ENCODE results near the gene CFHR4. TPM values are rescaled to one million over a fixed set of nuclear protein-coding genes. Genes with fewer than 3 reads are reported as not detected.

CFHR4 gene
- total RNA-seq, 2 experiments from 2014 or later: not detected

DNA sequence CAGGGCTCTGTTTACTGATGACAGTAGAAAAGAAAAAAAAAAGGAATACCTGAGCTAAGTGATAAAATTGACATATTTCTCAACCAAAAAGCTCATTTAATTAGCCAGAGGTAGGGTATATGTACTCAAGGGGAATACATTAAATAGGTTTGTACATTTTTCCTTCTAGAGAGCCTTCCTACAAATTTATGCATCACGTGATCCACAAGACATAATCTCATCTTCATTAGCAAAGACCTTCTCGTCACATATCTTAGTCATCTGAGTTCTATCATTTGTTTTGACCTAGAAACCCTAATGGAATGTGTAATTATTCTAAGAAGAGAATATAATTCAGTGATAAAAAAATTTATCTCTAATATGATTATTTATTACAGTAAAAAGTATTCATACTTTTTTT lies 30.7 kb upstream of the CFHR4 start:
- H3K4me3 ChIP-seq (ENCODE audit: low read depth, low read length, poor library complexity, severe bottlenecking): no peak overlapping the region
- ChIA-PET CTCF (ENCODE audit: unreplicated experiment) (no interaction called here), POLR2A (no interaction called here)
- DNase-seq (ENCODE audit: low spot score): no peak
- H3K4me1 ChIP-seq (ENCODE audit: insufficient read depth, low read length, poor library complexity, severe bottlenecking): no peaks in the 10 kb centered on the region
- no peaks in the 10 kb centered on the region for H3K9me2 ChIP-seq (ENCODE audit: insufficient read depth, low read length)
- no peaks in the 10 kb centered on the region for H3K36me3 ChIP-seq (ENCODE audit: insufficient read depth, low read length)
- no peaks in the 10 kb centered on the region for H3K9me3 ChIP-seq (ENCODE audit: low read length)
- intact Hi-C loops (cut with micrococcal nuclease; ENCODE audit: unreplicated experiment): no loop called here
- H2AFZ ChIP-seq (ENCODE audit: low read length): no peak overlapping the region
- H3K79me2 ChIP-seq (ENCODE audit: insufficient read depth, low read depth, low read length): no peaks in the 10 kb centered on the region
- H3K4me2 ChIP-seq (ENCODE audit: low read length): no peak overlapping the region
- TF ChIP-seq, protein P1, sequence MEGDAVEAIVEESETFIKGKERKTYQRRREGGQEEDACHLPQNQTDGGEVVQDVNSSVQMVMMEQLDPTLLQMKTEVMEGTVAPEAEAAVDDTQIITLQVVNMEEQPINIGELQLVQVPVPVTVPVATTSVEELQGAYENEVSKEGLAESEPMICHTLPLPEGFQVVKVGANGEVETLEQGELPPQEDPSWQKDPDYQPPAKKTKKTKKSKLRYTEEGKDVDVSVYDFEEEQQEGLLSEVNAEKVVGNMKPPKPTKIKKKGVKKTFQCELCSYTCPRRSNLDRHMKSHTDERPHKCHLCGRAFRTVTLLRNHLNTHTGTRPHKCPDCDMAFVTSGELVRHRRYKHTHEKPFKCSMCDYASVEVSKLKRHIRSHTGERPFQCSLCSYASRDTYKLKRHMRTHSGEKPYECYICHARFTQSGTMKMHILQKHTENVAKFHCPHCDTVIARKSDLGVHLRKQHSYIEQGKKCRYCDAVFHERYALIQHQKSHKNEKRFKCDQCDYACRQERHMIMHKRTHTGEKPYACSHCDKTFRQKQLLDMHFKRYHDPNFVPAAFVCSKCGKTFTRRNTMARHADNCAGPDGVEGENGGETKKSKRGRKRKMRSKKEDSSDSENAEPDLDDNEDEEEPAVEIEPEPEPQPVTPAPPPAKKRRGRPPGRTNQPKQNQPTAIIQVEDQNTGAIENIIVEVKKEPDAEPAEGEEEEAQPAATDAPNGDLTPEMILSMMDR (conservative IDR thresholded peaks at IDR 0.05; ENCODE audit: low read length): no peak
- TF ChIP-seq EZH2phosphoT487 (IDR thresholded peaks at IDR 0.05; ENCODE audit: borderline replicate concordance, low read depth, low read length): no peak
- no TSS peak for BruUV-seq (replicated peaks)
- no peaks in the 10 kb centered on the region for H4K20me1 ChIP-seq (ENCODE audit: insufficient read depth, low read length)
- no peak overlapping the region for H3K27ac ChIP-seq (ENCODE audit: low read depth, low read length, poor library complexity, severe bottlenecking)

DNA sequence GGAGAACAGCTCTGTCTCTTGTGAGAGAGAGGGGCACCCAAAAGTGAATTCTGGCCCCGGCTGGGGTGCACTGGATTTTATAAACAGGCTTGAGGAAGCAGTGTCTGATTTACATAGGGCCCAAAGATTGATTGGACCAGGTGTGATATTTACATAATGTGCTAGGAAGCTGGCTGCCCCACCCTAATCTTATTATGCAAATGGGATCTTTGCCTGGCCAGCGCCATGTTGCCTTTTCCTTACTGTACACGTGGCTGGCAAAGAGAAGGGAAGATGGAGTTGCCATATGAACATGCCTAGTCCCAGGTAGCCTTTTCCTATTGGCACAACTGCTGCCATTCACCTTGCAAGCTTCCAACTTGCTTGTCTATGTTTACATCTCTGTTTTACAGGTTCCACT lies 29.0 kb upstream of the CFHR4 start:
- H3K36me3 ChIP-seq (ENCODE audit: insufficient read depth, low read length): no peaks in the 10 kb centered on the region
- H3K4me3 ChIP-seq (ENCODE audit: low read depth, low read length, poor library complexity, severe bottlenecking): no peak overlapping the region
- no TSS peak for BruUV-seq (replicated peaks)
- DNase-seq (ENCODE audit: low spot score): no peak
- TF ChIP-seq, protein P1 (conservative IDR thresholded peaks at IDR 0.05; ENCODE audit: low read length): no peak
- no peak for TF ChIP-seq EZH2phosphoT487 (IDR thresholded peaks at IDR 0.05; ENCODE audit: borderline replicate concordance, low read depth, low read length)
- no peaks in the 10 kb centered on the region for H3K9me3 ChIP-seq (ENCODE audit: low read length)
- no peaks in the 10 kb centered on the region for H3K79me2 ChIP-seq (ENCODE audit: insufficient read depth, low read depth, low read length)
- POLR2A ChIA-PET: no interaction called here
- H3K9me2 ChIP-seq (ENCODE audit: insufficient read depth, low read length): no peaks in the 10 kb centered on the region
- CTCF ChIA-PET (ENCODE audit: unreplicated experiment): no interaction called here
- H2AFZ ChIP-seq (ENCODE audit: low read length): no peak overlapping the region
- H3K4me1 ChIP-seq (ENCODE audit: insufficient read depth, low read length, poor library complexity, severe bottlenecking): no peaks in the 10 kb centered on the region
- no peak overlapping the region for H3K27ac ChIP-seq (ENCODE audit: low read depth, low read length, poor library complexity, severe bottlenecking)
- H4K20me1 ChIP-seq (ENCODE audit: insufficient read depth, low read length): no peaks in the 10 kb centered on the region
- no peak overlapping the region for H3K4me2 ChIP-seq (ENCODE audit: low read length)
- intact Hi-C loops (cut with micrococcal nuclease; ENCODE audit: unreplicated experiment): no loop called here

DNA sequence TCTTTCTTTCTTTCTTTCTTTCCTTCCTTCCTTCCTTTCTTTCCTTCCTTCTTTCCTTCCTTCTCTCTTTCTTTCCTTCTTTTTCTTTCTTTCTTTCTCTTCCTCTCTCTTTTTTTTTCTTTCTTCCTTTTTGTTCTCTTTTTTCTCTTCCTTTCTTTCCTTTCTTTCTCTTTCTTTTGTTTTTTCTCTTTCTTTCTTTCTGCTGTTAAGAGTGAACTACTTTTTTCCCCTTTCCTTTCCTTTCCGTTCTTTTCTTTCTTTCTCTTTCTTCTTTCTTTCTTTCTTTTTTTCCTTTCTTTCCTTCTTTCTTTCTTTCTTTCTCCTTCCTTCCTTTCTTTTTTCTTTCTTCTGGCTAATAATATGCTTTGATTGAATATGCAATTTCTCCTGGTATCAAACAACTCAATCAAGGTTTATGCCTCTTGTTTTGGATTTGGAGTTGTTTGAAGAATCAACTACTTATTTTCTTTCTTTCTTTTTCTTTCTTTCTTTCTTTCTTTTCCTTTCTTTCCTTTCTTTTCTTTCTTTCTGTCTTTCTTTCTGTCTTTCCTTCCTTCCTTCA lies 27.4 kb upstream of the CFHR4 start:
- Histone ChIP-seq H4K20me1 (ENCODE audit: insufficient read depth, low read length) (no peaks in the 10 kb centered on the region), H3K4me3 (ENCODE audit: low read depth, low read length, poor library complexity, severe bottlenecking) (no peak overlapping the region), H3K27ac (ENCODE audit: low read depth, low read length, poor library complexity, severe bottlenecking) (no peak overlapping the region), H3K4me1 (ENCODE audit: insufficient read depth, low read length, poor library complexity, severe bottlenecking) (no peaks in the 10 kb centered on the region), H3K36me3 (ENCODE audit: insufficient read depth, low read length) (no peaks in the 10 kb centered on the region), H3K79me2 (ENCODE audit: insufficient read depth, low read depth, low read length) (no peaks in the 10 kb centered on the region), H3K9me2 (ENCODE audit: insufficient read depth, low read length) (no peaks in the 10 kb centered on the region), H2AFZ (ENCODE audit: low read length) (no peak overlapping the region), H3K4me2 (ENCODE audit: low read length) (no peak overlapping the region), H3K9me3 (ENCODE audit: low read length) (no peaks in the 10 kb centered on the region)
- POLR2A ChIA-PET: no interaction called here
- intact Hi-C loops (cut with micrococcal nuclease; ENCODE audit: unreplicated experiment): no loop called here
- no peak for TF ChIP-seq EZH2phosphoT487 (IDR thresholded peaks at IDR 0.05; ENCODE audit: borderline replicate concordance, low read depth, low read length)
- CTCF ChIA-PET (ENCODE audit: unreplicated experiment): no interaction called here
- no TSS peak for BruUV-seq (replicated peaks)
- DNase-seq (ENCODE audit: low spot score): no peak

All from OCI-LY7 (cell line).